ENCODE results near the gene TDRD1. TPM values are rescaled to one million over a fixed set of nuclear protein-coding genes. Genes with fewer than 3 reads are reported as not detected.

Gene TDRD1
- total RNA-seq, 1 experiment from 2014 or later = not detected

- H3K9me3 ChIP-seq (ENCODE audit: low read depth, low read length, poor library complexity, severe bottlenecking) = no peaks in the 10 kb centered on the region
- H3K36me3 ChIP-seq (ENCODE audit: insufficient read depth, low read length, poor library complexity, severe bottlenecking) = no peaks in the 10 kb centered on the region
- no peaks in the 10 kb centered on the region for H3K4me1 ChIP-seq (ENCODE audit: insufficient read depth, low read length, poor library complexity, severe bottlenecking)
- BruUV-seq (replicated peaks) = no TSS peak
- POLR2A ChIA-PET (ENCODE audit: low non-redundant PET) = no interaction called here
- intact Hi-C loops (cut with micrococcal nuclease; ENCODE audit: unreplicated experiment) = no loop called here
- DNase-seq (ENCODE audit: low spot score) = no peak
- H3K27ac ChIP-seq (ENCODE audit: low read depth, low read length, poor library complexity, severe bottlenecking) = no peak overlapping the region
- H3K4me3 ChIP-seq (ENCODE audit: low read depth, low read length, poor library complexity, severe bottlenecking) = no peak overlapping the region
- CTCF ChIA-PET = interaction anchor here (0.6 kb wide), 1 partner anchor 38 kb away, joined by 3 read pairs; no protein-coding TSS in a partner anchor
- TF ChIP-seq EZH2 (IDR thresholded peaks at IDR 0.05; ENCODE audit: borderline replicate concordance, low read depth, low read length, poor library complexity, severe bottlenecking) (no peak), CTCF (conservative IDR thresholded peaks at IDR 0.05; ENCODE audit: low read depth, low read length) (no peak)
- H3K27me3 ChIP-seq (replicated peaks; ENCODE audit: insufficient read depth, low read depth, low read length, poor library complexity) = peaks cover 42% of the 10 kb centered on the region
These were observed 67.6 kb downstream of the TDRD1 start for GRCh38 chr10:114246679-114247305.

- Histone ChIP-seq H3K27ac (ENCODE audit: low read depth, low read length, poor library complexity, severe bottlenecking) (no peak overlapping the region), H3K4me3 (ENCODE audit: low read depth, low read length, poor library complexity, severe bottlenecking) (no peak overlapping the region), H3K9me3 (ENCODE audit: low read depth, low read length, poor library complexity, severe bottlenecking) (no peaks in the 10 kb centered on the region), H3K4me1 (ENCODE audit: insufficient read depth, low read length, poor library complexity, severe bottlenecking) (no peaks in the 10 kb centered on the region), H3K36me3 (ENCODE audit: insufficient read depth, low read length, poor library complexity, severe bottlenecking) (no peaks in the 10 kb centered on the region), H3K27me3 (replicated peaks; ENCODE audit: insufficient read depth, low read depth, low read length, poor library complexity) (peaks cover 7% of the 10 kb centered on the region)
- intact Hi-C loops (cut with micrococcal nuclease; ENCODE audit: unreplicated experiment) = no loop called here
- TF ChIP-seq CTCF (conservative IDR thresholded peaks at IDR 0.05; ENCODE audit: low read depth, low read length) (no peak), EZH2 (IDR thresholded peaks at IDR 0.05; ENCODE audit: borderline replicate concordance, low read depth, low read length, poor library complexity, severe bottlenecking) (no peak)
- no TSS peak for BruUV-seq (replicated peaks)
- no peak for DNase-seq (ENCODE audit: low spot score)
- ChIA-PET POLR2A (ENCODE audit: low non-redundant PET) (no interaction called here), CTCF (no interaction called here)
These were observed 71.1 kb downstream of the TDRD1 start for GRCh38 chr10:114250236-114250635.

- TF ChIP-seq CTCF (conservative IDR thresholded peaks at IDR 0.05; ENCODE audit: low read depth, low read length) = no peak
- TF ChIP-seq EZH2 (IDR thresholded peaks at IDR 0.05; ENCODE audit: borderline replicate concordance, low read depth, low read length, poor library complexity, severe bottlenecking) = no peak
- BruUV-seq (replicated peaks) = no TSS peak
- no peak overlapping the region for H3K27ac ChIP-seq (ENCODE audit: low read depth, low read length, poor library complexity, severe bottlenecking)
- H3K4me3 ChIP-seq (ENCODE audit: low read depth, low read length, poor library complexity, severe bottlenecking) = no peak overlapping the region
- intact Hi-C loops (cut with micrococcal nuclease; ENCODE audit: unreplicated experiment) = no loop called here
- H3K4me1 ChIP-seq (ENCODE audit: insufficient read depth, low read length, poor library complexity, severe bottlenecking) = no peaks in the 10 kb centered on the region
- H3K36me3 ChIP-seq (ENCODE audit: insufficient read depth, low read length, poor library complexity, severe bottlenecking) = no peaks in the 10 kb centered on the region
- CTCF ChIA-PET = no interaction called here
- DNase-seq (ENCODE audit: low spot score) = no peak
- no peaks in the 10 kb centered on the region for H3K9me3 ChIP-seq (ENCODE audit: low read depth, low read length, poor library complexity, severe bottlenecking)
- peaks cover 2% of the 10 kb centered on the region for H3K27me3 ChIP-seq (replicated peaks; ENCODE audit: insufficient read depth, low read depth, low read length, poor library complexity)
- POLR2A ChIA-PET (ENCODE audit: low non-redundant PET) = no interaction called here
These were observed 71.6 kb downstream of the TDRD1 start for GRCh38 chr10:114250716-114251115.
